Testis (tissue), 2 donors: ENCODE results near the gene PTPN3.

Source experiments
- POLR2A ChIP-seq: fragments of 450-650 bp; IDR thresholded peaks from one replicate; pipeline ENCODE4 v1.6.1; 2017; ENCODE audit warnings: antibody characterized with exemption, mild to moderate bottlenecking, moderate library complexity
- TF ChIP-seq, protein P1 (sequence below), 3 experiments: fragments of 450-650 bp in 2 of 3; fragments of 200-600 bp in 1 of 3; sonication (generic) in 1 of 3; IDR thresholded peaks; one replicate each; pipeline ENCODE4 v1.5.1; 2016 to 2019; ENCODE audit warnings: antibody characterized with exemption in 3 of 3, mild to moderate bottlenecking in 2 of 3, moderate library complexity in 1 of 3

- TF ChIP-seq, protein P1, sequence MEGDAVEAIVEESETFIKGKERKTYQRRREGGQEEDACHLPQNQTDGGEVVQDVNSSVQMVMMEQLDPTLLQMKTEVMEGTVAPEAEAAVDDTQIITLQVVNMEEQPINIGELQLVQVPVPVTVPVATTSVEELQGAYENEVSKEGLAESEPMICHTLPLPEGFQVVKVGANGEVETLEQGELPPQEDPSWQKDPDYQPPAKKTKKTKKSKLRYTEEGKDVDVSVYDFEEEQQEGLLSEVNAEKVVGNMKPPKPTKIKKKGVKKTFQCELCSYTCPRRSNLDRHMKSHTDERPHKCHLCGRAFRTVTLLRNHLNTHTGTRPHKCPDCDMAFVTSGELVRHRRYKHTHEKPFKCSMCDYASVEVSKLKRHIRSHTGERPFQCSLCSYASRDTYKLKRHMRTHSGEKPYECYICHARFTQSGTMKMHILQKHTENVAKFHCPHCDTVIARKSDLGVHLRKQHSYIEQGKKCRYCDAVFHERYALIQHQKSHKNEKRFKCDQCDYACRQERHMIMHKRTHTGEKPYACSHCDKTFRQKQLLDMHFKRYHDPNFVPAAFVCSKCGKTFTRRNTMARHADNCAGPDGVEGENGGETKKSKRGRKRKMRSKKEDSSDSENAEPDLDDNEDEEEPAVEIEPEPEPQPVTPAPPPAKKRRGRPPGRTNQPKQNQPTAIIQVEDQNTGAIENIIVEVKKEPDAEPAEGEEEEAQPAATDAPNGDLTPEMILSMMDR (IDR thresholded peaks at IDR 0.05): no peak
- TF ChIP-seq POLR2A: no peak
Measured at GRCh38 chr9:109382182-109382581, 115.9 kb downstream of the PTPN3 start.
